KOPT-K1 (cell line): Measurements from ENCODE around the gene KIF21A.

ENCODE experiments used
- H3K27ac ChIP-seq: fragments of 200-600 bp; sonication (generic); 2 replicates; pipeline ENCODE4 v1.5.1; 2016; ENCODE audit warnings: antibody characterized with exemption, mild to moderate bottlenecking, low read depth, low read length; ENCODE audit not compliant: poor library complexity, severe bottlenecking
- H3K36me3 ChIP-seq: fragments of 200-600 bp; sonication (generic); 2 replicates; pipeline ENCODE4 v1.5.1; 2017; ENCODE audit warnings: antibody characterized with exemption, mild to moderate bottlenecking, low read length, moderate library complexity; ENCODE audit not compliant: insufficient read depth
- H3K9me3 ChIP-seq: fragments of 200-600 bp; sonication (generic); 2 replicates; pipeline ENCODE4 v1.5.1; 2017; ENCODE audit warnings: antibody characterized with exemption, low read length, mild to moderate bottlenecking; ENCODE audit not compliant: insufficient read depth, poor library complexity, severe bottlenecking

The KIF21A gene

DNA sequence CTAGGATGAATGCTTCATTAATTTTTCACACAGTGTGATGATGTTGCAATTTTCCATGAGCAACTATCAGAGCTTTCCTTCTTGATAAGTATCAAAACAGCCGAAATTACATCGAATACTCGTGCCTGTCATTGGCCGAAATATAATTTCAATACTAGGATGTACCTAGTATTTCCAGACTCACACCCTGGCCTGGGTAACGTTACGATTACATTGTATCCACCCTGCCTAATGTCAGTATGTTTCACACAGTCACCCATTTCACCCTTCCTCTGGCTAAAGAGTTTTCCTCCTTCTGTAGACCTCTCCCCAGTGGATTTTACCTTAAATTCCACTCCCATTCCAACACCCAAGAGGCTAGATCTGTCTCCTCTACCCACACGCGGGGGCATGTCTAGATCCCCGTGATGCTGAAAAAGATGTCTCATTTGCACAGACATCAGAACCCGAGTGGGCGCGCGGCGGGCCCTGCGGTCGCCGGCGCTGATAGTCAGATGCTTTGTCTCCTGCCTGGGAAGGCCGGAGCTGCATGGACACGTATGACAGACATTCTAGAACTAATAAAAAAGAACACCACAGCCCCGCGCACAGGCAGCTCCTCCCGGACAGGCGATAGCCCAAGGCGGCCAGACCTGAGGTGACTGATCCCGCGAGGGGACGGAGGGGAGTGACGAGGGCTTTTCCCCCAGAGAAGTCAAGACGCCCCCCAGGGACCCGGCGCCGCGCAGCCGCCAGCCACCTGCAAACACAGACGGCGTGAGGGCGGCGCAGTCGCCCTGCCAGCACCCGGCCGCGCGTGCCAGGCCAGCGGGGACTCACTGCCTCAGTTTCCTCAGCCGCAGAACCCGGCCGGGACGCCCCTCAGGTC is 723 bp downstream of the KIF21A start:
- Histone ChIP-seq H3K36me3 (no peaks in the 10 kb centered on the region), H3K9me3 (no peaks in the 10 kb centered on the region), H3K27ac (no peak overlapping the region)

DNA sequence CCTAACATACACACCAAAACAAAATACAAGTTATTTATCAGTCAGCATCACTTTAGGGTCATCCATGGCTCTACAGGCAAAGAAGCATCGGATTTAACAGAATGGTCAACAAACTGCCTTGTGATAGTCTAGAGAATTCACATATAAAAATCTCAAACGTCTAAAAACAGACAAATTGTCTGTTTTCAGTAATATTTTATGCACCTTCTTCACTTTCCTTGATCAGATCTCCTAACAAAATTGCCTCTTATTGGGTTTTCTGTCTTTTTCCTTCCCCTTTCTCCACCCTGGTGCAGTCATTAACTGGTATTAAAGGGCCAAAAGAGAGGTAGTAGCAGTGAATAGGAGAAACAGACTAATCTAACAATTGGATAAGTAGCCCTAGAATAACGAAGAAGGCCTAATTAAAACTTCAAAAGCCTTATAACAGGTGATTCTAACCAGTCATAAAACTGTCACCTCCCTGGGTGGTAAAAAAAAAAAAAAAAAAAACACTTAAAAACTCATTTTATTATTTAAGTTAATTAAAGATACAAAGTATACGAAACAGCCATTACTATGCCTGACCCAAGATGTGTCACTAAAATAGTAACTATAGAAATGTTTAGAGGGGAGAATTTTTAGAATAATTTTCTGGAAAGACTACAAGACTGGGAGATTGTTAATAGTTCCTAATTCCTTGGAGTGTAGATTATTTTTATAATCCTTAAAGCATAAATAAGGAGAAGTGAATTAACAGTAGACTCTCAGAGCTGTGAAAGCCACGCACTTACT is 1.5 kb downstream of the KIF21A start:
- no peaks in the 10 kb centered on the region for H3K36me3 ChIP-seq
- H3K9me3 ChIP-seq: no peaks in the 10 kb centered on the region
- H3K27ac ChIP-seq: no peak overlapping the region

DNA sequence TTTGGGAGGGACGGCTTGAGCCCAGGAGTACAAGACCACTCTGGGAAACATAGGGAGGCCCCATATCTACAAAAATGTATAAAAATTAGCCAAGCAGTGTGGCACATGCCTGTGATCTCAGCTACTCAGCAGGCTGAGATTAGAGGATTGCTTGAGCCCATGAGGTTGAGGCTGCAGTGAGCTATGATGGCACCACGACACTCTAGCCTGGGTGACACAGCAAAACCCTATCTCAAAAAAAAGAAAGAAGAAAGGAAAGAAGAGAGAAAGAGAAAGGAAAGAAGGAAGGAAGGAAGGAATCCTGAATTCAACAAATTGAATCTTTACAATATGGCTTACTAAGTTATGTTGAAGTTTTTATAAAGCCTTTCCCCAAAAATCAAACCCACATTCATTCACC is 2.1 kb downstream of the KIF21A start:
- no peak overlapping the region for H3K27ac ChIP-seq

DNA sequence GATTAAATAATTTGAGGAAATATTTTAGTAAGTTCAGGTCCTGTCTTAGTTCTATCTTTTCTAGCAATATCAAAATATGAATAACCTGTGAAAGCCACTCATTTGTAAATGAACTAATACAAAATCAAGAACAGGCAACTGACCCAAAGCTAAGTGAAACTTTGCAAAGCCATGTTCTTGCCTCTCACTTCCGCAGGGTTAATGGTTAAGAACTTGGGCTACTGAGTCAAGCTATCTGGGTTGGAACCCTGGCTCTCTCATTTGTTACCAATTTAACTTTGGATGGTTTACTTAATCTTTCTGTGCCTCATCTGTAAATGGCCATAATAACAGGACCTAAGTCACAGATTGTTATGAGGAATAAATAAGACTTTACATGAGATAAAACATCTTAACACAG is 2.8 kb downstream of the KIF21A start:
- no peaks in the 10 kb centered on the region for H3K36me3 ChIP-seq
- H3K9me3 ChIP-seq: no peaks in the 10 kb centered on the region
- no peak overlapping the region for H3K27ac ChIP-seq

More for the DNA sequence above, 2.1 kb downstream of the KIF21A start:
- no peaks in the 10 kb centered on the region for H3K36me3 ChIP-seq
- H3K9me3 ChIP-seq: no peaks in the 10 kb centered on the region

DNA sequence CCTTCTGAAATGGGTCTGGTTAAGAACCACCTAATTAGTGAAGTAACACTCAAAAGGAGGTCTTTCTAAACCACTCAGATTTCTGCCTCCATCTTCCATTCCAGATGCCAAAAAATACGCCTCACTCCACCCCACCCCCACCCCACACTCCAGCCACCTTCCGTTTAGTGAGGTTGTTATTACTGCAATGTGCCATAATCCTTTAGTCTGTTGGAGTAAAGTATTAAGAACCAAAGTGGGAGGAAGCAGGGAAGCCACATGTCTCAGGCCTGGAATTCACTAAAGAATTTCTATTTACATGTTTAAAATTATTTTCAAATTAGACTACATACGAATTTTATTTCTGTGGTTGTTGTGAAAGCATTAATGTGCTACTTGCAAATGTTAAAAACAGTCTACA is 7.4 kb downstream of the KIF21A start:
- H3K9me3 ChIP-seq: no peaks in the 10 kb centered on the region
- H3K27ac ChIP-seq: no peak overlapping the region
- no peaks in the 10 kb centered on the region for H3K36me3 ChIP-seq

DNA sequence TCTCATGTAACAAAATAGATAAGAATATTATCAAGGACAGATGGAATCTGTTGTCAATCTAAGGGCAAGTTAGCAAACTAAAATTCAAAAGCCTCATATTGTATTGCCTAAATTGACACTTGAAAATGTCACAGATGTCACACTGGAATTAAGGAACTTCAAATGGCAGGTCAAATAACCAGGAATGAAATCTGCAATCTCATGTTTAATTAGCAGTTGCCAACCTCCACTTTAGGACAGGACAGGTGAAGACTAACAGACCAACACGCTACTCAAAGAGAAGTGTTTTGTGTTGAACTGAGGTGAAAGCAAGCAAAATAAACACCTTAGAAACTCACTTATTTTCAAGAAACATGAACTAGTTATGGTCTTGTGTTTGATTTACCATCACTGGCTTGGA is 11.1 kb downstream of the KIF21A start:
- no peaks in the 10 kb centered on the region for H3K9me3 ChIP-seq
- H3K27ac ChIP-seq: no peak overlapping the region
- no peaks in the 10 kb centered on the region for H3K36me3 ChIP-seq

DNA sequence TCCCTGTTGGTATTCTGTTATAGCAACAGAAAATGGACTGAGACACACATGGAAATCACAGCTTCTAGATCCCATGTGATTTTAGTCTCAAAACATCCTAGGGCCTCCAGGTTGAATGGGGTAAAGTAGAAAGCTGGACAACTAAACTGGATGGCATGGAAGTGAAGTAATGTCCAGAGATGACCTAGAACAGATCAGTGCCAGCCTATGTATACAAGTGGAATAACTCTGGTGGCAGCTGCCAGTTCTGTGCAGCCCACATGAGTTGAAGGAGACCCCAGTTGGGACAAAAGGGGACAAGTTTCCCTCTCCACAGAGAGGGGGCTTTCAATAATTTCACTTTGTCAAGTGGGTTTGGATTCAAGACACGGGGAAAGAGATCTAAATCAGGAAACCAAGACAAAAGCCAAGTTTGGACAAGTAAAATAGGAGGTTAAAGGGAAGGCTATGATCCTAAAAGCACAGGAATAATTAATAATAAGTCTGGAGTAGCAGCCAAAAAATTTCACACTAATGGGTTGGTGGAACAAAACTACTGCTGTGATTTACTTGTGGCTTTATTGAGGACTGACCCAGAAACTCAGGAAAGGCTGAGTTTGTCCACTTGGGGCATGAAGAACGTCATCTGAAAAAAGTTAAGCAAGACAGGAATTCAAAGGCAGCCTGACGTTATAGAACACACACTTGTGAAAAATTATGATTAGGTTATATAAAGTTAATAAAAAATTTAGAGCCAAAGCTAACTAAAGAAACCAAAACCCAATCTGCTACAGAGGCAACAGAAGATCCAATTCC is 11.7 kb downstream of the KIF21A start:
- no peaks in the 10 kb centered on the region for H3K36me3 ChIP-seq

DNA sequence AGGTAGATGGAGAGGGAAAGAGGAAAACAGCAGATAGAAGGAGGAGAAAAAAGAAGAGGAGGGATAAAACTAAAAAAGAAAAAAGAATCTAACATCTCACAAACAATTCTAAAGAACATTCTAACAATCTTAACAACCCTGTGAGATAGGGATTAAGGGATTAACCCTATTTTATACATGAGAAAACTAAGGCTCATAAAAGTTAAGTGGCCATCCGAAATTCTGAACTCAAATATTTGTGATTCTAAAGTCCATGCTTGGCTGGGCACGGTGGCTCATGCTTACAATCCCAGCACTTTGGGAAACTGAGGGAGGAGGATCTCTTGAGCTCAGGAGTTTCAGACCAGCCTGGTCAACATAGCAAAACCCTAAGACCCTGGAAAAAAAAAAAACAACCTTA is 13.1 kb downstream of the KIF21A start:
- no peak overlapping the region for H3K27ac ChIP-seq
- H3K9me3 ChIP-seq: no peaks in the 10 kb centered on the region
- no peaks in the 10 kb centered on the region for H3K36me3 ChIP-seq

More for the DNA sequence above, 11.7 kb downstream of the KIF21A start:
- Histone ChIP-seq H3K27ac (no peak overlapping the region), H3K9me3 (no peaks in the 10 kb centered on the region)

DNA sequence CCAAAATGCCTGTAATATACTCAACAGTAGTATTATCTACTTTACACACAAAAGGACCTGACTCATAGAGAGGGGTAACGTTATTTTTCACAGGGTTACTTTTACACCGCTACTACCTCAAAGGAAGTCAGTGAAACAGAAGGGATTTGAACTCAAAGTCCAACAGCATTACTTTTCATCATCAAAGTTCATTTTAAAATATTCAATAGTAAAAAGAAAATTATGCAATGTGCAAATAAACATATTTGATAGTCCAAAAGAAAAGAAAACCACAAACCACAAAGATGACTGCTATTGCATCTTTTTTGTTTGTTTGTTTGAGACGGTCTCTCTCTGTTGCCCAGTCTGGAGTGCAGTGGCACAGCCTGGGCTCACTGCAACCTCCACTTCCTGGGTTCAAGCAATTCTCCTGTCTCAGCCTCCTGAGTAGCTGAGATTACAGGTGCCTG is 15.5 kb downstream of the KIF21A start:
- Histone ChIP-seq H3K9me3 (no peaks in the 10 kb centered on the region), H3K36me3 (no peaks in the 10 kb centered on the region), H3K27ac (no peak overlapping the region)

DNA sequence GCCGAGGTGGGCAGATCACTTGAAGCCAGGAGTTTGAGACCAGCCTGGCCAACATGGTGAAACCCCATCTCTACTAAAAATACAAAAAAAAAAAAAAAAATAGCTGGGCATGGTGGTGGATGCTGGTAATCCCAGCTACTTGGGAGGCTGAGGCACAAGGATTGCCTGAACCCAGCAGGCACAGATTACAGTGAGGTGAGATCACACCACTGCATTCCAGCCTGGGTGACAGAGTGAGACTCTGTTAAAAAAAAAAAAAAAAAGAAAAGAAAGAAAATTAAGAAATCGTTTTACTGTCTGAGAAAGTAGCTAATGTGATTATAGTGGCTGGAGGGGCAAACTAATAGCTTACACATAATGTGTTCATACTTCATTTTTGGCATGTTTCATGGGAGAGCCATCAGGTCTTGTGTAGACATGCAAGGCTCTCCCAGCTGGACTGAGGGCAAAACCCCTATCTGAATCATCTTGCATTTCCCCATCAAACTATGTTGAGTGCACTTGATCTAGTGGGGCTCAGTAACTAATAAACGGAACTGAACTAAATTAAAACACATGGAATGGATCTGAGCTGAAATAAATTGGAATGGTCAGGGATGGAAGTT is 16.2 kb downstream of the KIF21A start:
- Histone ChIP-seq H3K27ac (no peak overlapping the region), H3K9me3 (no peaks in the 10 kb centered on the region), H3K36me3 (no peaks in the 10 kb centered on the region)

DNA sequence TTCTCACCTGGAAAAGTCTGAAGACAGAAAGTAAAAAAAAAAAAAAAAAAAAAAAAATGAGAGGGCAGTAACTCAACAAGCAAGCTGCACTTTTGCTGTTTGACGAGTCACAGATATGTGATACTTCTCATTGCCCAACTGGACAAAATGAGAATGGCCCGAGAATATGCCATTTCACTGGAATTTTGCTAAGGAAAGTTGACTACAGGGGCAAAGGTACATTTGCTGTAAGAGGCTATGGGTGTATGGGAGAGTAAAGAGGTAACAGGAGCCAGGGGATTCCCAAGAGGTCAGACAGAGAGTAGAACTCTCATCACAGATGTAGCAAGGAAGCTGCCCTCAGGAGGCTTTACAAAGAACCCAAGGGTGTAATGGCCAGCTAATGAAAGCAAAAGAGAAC is 22.9 kb downstream of the KIF21A start:
- H3K36me3 ChIP-seq: no peaks in the 10 kb centered on the region
- H3K27ac ChIP-seq: no peak overlapping the region
- H3K9me3 ChIP-seq: no peaks in the 10 kb centered on the region

DNA sequence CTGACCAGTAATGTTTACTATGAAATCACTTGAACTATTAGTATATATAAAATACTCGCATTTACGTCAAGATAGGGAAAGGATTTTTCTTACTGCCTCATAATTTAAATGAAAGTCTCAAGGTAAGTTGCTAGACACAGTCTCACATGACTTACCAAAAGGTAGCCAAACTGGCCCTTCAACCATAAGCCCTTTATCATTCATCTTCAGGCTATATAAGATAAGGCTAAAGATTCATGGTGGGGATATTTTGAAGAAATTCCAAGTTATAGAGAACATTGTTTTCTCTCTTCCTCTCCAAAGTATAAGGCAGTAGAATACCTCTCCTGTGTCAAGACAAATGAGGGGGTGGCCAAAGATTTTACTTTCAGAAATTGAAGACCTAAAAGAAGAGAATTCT is 23.4 kb downstream of the KIF21A start:
- H3K9me3 ChIP-seq: no peaks in the 10 kb centered on the region
- no peak overlapping the region for H3K27ac ChIP-seq
- no peaks in the 10 kb centered on the region for H3K36me3 ChIP-seq

DNA sequence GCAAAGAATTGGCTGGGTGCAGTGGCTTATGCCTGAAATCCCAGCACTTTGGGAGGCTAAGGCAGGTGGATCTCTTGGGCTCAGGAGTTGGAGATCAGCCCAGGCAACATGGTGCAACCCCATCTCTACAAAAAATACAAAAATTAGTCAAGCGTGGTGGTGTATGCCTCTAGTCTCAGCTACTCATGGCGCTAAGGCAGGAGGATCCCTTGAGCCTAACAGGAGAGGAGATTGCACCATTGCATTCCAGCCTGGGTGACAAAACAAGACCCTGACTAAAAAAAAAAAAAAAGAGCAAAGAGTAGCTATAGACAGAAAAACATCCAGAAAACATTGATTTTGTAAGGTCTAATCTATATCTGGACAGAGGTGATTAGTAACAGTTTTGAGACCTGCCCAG is 25.0 kb downstream of the KIF21A start:
- Histone ChIP-seq H3K27ac (no peak overlapping the region), H3K36me3 (no peaks in the 10 kb centered on the region), H3K9me3 (no peaks in the 10 kb centered on the region)

DNA sequence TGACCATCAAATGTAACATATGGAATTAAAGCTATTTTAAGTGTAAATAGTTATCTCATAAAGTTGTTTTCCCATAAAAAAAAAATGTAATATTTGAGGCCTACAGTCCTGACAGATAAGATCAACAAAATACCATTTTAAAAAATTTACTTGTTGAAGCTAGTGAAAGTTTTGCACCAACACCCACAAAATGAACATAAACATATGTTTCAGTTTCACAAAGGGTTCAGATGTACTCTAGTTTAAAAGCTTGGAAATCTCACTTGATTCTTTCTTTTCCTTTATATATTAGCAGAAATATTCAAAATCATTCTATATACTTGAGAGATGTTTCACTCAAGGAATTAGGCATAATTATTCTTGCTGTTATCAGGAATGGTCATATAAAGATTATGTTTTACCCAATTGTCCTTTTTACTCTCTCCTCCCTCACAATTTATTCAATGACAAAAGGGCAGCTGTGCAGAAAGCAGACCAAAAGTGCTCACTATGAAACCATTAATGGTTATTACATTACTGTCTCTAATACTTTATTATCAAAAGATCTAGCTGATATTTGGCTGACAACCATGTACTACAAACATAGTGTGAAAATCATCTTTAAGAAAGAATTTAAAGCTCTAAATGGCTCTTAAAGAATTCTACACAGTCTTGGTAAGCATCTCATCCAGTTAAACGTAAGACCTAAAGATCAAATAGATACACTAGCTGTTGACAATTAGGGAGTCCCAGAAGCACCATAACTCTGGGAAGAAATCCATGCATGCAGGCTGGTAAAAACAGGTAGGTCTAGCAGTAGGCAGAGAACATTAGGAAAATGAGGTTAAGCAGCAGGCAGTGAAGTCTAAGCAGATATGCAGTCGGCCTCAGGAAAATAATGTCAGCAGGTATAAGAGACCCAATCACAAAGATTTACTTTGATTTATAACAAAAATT is 28.8 kb downstream of the KIF21A start:
- Histone ChIP-seq H3K27ac (no peak overlapping the region), H3K36me3 (no peaks in the 10 kb centered on the region), H3K9me3 (no peaks in the 10 kb centered on the region)
